RKO (cell line): ENCODE data around the gene CHN2.
"Not testable (repeated sequence)": the region's sequence is repeated elsewhere in the genome, so short reads cannot be mapped to it uniquely, and the experiment has no call there.

Source experiments
- DNase-seq: peaks from one replicate; pipeline ENCODE4 v3.0.0-alpha.2; 2016; ENCODE audit warnings: low spot score

CHN2 gene

DNA sequence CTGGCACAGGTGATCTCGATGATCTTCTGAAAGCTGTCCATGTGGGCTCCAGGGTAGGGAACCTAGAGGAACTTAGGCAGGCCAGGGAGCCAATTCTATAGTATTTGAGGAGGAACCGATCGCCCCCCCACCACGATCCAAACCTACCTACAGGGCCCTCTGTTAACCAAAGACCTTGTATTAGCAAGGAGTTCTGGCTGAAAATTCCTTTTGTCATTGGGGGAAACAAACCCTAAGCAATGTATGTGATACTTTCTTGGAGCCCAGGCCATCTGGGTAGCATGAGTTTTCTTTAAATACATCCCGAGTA, 62.1 kb downstream of the CHN2 start:
- no peak for DNase-seq

DNA sequence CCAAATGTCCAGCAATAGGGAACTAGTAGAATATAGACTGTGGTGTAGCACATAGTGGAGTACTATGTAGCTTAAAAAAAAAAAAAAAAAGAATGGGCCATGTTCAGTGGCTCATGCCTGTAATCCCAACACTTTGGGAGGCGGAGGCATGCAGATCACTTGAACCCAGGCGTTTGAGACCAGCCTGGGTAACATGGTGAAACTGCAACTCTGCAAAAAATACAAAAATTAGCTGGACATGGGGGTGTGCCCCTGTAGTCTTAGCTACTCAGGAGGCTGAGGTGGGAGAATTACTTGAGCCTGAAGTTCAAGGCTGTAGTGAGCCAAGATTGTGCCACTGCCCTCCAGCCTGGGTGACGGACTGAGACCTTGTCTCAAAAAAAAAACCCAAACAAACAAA, 64.4 kb downstream of the CHN2 start:
- no peak for DNase-seq

DNA sequence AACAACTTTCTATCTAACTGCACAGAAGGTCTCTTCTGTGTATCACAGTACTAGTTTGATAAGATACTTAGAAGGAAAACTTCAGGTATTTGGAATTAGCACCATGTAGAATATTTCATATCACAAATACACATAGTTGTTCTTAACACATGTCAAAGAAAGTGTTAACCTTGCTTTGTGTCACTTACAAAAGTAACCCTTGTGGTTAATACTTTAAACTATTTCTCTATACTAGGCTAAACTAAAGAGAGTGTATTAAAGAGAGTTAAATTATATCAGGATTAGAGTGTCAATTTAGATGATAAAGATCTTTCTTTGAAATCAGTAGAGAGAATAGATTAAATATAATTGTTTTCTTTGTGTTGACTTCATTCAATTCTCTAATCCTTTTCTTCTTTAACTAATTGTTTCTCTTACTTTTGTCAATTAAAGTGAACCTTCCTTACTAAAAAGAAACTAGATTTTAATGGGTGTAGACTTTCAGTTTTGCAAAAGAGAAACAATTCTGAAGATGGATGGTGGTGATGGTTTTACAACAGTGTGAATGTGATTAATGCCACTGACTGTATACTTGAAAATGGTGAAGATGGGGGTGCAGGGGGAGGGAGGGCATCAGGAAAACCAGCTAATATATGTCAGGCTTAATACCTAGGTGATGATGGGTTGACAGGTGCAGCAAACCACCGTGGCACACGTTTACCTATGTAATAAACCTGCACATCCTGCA, 67.8 kb downstream of the CHN2 start:
- no peak for DNase-seq

DNA sequence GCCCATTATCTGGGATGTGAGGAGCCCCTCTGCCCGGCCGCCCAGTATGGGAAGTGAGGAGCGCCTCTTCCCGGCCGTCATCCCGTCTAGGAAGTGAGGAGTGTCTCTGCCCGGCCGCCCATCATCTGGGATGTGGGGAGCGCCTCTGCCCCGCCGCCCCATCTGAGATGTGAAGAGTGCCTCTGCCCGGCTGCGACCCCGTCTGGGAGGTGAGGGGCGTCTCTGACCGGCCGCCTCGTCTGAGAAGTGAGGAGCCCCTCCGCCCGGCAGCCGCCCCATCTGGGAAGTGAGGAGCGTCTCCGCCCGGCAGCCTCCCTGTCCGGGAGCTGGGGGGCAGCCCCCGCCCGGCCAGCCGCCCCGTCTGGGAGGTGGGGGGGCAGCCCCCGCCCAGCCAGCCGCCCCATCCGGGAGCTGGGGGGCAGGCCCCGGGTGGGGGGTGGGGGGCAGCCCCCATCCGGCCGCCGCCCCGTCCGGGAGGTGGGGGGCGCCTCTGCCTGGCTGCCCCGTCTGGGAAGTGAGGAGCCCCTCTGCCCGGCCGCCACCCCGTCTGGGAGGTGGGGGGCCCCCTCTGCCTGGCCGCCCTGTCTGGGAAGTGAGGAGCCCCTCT, 69.1 kb downstream of the CHN2 start:
- not testable (repeated sequence) for DNase-seq

DNA sequence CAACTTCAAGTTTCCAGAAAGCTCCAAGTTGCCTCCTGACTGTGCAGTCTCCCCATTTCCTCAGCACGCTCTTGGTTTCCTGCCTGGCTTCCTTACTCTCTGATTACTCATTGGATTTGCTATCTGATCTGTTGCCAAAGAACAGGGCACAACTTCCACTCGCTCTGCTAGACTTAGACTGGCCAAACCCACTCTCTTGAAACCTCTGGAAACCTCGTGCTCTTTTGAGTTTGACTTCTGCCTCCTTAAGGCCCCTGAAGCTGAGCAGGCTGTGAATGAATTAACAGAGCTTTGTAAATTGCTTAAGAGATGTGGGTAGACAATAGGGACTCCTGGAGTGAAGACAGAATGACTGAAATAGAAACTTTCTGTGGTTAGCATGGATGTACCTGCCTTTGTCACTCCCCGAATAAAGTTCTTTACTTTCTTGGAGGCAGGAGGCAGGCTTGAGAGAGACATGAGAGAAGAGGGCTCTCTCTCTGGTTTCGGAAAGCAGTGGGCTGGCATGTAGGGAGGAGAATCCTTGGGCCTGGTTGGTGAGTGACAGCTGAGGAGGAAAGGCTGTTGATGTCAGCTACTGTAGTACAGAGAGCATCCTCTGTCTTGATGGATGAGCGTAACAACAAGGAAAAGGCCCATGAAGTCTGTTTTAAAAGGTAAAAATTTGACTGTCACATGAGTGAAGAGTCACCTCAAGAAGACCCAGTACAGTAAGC, 70.8 kb downstream of the CHN2 start:
- peak; percentile 32 for DNase-seq

DNA sequence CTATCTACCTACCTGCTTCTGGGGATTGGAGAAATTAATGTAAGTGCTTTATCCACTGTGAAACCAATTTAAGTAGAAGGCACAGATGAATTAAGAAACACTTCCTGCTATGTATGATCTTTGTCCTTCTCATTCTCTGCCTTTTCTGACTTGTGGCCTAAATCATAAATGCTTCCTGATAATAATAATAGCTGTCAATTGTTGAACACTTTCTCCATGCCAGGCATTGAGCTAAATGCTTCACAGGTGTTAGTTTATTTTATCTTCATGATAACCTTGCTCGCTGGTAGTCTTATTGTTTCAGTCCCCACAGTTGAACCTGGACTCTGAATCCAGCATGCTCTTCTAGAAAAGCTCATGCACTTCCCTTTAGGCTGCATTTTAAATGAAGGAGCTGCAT, 75.4 kb downstream of the CHN2 start:
- DNase-seq: no peak

DNA sequence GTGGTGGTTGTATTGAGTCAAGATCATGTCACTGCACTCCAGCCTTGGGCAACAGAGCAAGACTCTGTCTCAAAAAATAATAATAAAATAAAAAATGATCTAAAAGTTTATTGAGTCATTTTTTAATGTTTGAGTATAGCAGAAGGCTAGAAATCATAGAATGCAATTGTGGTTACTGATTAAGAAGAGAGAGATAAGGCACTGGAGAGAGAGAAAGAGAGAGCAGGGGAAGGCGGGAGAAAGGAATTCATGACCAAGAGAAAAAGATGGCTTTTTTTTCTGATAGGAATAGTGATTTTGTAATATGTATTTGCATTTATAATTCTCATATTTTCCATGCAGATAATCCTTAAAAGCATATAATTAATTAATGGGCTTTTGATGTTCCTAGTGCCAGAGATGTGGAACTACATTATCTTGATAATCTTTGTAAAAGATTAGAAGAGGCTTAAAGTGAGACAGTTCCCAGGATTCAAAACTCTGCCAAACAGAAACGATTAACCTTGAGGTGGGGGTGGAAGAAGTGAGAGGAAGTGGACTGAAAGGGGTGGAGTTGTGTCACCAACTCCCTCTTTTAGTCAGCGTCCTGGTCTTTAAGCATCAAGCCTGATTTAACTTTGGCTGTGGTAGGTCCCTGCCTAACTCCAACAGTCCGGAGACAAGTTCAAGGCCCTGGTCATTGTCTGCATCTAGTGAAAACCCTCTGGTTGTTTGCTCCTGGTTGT, 76.2 kb downstream of the CHN2 start:
- no peak for DNase-seq

DNA sequence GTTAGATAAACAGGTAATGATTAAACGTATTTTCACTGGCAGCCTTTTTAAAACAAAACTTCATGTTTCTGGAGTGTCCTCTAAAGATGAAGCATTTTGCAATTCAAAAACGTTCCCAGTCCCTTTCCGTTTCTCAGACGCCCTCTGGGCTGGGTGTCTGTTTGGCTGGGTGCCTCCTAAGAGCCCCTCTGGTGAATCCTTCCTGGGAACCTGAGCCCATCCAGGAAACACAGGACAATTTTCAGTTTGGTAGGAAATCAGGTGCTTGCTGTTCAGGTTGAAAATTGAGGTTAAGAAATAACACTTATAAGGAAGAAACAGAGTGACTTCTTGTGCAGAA, 76.7 kb downstream of the CHN2 start:
- DNase-seq: no peak

DNA sequence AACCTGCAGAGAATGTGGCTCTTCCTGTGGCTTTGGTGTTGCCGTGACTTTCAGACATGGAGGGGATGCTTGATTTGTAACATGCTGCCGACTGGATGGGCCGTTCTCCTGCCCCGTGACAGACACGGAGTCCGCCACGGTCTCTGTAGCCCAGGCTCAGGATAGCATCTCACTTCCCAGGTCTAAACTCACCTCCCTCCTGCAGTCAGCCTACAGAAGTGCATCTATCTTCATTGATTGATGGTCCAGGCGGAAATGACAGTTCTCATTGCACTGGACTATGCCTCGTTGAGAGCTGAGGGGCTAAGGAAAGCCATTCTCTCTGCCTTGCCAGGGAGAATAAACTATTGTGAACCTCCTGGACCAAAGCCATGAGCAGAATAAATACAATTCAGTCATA, 77.5 kb downstream of the CHN2 start:
- no peak for DNase-seq

DNA sequence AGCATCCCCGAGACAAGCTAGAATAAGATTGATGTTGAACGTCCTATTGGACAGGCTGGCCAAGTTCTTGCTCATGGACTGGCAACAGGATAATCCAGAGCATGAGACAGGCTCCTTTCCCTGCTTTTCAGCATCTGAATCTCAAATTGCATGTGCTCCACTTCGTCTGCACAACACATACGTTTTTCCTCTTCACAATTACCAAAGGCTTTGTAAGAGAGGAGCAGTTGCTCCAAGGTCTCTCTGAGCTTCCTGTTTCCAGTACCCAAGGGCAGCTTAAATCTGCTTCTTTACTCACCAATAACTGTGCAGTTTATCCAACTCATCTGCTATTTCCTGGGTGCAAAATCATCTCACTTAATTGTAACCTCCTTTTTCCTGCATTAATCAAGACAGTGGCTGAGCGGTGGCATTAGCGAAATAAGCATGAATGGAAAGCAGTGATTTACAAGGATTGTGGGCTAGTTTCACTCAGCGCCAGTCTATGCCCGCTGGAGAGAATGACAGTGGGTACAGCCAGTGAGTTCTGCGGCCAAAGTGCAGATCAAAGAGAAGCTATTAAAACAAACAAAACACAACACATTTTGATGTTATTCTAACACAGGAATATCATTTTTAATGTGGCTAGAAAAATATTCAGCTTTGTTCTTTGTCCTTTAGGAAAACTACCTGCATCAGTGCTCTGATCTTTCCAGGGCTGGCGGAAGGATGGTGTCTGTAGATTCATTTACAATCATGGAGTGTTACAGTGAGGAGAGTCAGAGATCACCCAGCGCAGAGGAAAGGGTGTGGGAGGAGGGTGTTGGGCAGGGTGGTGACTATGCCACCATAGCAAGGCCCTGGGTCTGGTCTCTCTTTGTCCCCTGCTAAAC, 79.8 kb downstream of the CHN2 start:
- DNase-seq: no peak

DNA sequence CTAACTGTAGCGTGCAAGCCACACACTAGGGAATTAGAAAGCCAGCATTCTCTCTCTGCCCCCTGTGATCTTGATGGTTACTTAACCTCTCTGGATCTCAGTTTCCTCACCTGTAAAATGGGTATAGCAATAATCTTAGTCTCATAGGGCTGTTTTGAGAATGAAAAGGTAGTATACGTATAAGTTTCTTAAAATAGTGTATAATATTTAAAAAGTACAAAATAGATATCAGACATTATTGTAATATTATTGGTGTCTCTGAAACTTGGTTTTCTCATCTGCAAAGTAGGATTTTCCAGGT, 80.4 kb downstream of the CHN2 start:
- no peak for DNase-seq

DNA sequence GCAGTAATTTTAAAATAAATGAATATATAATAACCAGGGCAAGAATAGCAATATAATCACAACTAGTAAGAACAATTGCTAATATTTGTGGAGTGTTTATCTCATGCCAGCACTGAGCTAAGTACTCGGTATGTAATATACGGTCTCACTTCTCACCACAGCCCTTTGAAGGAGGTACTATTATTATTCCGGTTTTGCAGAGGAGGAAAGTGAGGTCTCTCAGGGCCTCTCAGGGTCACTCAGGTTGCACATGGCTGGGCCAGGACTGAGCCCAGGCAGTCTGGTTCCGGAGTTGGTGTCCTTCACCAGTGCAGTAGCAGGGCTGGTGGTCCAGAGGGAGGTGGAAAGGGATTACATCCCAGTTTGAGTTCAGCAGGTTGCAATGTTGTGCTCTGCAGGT, 80.9 kb downstream of the CHN2 start:
- no peak for DNase-seq

DNA sequence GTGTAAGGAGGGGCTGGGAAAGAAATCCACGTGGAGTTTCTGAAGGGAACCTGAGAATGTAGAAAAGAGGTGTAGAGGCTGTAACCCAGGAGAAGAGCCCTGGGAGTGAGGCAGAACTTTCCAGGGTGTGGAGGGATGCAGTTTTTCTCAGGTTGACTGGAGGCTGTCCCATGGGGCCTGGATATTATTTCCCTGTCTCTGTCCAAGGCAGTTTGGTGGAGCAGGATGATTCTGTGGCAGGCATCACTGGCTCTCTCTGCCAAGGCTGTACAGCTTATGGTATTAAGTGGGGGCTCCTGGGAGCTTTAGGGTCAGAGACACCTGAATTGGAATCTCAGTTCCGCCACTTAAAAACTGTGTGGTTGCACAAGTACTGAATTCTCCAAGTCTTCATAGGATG, 81.6 kb downstream of the CHN2 start:
- no peak for DNase-seq

DNA sequence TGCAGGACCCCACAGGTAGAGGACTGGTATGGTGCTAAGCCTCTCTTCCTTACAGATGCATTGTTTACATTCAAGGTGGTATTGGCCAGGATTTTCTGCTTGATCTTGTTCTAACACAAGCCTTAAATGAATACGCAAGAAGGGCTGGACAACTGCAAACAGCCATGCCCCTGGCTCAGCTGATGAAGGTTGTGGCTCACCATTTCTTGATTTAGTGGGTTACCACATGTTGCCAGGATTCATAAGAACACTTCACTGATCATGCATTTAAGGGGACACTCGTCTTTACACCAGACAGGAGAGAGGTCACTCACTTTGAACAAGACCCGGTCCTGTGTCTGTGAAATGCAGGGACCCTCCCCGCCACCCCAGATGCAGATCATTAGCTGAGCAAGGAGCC, 82.2 kb downstream of the CHN2 start:
- no peak for DNase-seq

DNA sequence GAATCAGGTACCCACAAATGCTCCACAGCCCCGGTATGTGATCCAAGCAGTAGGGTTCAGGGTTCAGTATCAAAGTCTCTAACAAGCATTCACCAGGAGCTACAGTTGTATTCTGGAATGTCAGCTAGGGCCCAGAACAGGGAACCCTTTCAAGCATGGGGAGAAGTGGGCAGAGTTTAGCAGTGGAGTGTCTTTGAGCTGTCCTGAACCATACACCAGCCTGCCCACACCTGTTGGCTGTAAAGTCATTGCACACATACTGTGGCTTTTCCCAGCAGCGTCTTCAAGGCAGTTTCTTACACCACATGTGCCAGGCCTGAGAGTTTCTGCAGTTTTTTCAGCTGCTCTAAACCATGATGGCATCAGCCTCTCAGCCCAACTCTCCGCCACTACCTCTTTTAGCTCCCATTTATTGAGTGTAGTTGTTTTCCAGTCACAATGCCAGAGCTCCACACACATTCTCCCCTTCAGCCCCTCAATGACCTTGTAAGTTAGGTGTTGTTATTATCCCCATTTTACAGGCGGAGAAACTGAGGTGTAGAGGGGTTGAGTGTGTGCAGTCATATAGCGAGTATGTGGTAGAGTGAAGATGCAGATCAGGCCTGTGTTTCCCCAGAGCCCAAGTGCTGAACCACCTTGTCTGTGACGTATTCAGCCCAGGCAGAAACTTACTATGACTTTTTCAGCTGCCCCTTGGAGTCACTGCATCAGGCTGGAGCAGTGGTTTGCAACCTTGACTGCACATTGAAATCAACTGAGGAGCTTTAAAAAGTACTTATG, 83.1 kb downstream of the CHN2 start:
- no peak for DNase-seq

DNA sequence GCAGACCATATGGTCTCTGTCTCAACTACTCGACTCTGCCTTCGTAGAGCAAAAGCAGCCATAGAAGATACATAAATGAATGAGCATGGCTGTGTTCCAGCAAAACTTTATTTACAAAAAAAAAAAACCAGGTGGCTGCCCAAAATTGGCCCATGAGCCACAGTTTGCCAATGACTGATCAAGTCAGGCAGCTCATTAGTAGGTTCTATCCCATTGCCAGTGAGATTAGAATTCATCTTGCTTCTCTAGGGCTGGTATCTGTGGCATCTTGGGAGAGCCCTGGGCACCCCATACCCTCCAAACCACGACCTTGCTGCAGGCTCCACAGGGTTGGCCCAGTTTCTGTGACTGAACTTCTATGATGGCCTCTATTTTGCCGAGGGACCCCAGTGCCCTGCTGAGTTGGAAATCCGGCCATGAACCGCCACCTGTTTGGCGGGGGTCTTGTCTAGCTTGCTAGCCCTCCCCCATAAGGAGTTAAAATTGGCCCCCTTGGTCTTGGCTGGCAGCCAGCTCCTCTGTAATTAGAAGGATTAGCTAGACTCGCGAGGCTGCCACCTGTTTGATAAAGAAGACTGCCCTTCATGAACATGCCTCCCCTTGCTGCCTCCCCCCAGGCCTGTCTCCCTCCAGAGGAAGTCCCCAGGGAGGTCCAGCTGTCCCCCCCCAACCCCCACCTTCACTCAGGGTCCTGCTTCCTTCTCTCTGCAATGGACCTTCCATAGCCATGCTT, 83.9 kb downstream of the CHN2 start:
- no peak for DNase-seq

DNA sequence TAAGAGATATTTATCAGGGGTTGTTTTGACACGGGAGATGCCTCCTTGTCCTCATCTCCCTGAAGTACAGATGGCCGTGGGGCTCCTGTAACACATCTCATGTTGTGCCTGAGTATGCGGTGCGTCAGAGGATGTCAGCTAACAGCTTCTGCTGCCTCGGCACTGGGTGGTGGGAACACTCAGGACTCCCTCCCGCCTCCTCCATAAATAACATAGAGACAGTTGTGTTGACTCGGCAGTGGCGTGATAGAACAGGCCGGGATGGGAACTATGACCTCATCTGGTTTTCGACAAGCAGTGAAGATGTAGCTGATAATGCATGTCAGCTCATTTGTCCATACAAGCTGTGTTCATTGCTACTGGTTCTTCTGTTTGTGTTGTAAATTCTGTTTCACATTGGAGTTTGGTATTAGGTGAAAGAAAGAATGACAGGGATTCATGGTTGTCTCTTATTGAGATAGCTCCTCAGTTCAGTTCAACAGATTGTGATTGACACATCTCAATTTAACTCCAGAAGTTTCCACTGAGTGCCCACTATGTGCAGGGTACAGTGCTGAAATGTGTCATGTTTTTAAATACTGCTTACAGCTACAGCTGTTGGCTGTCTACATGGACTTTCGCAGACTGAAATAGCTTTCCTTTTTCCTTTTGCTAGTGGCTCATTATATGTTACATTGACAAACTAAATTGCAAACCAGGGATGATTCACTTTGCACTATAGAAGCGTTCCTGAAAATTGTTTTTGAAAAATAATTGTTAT, 87.4 kb downstream of the CHN2 start:
- no peak for DNase-seq

DNA sequence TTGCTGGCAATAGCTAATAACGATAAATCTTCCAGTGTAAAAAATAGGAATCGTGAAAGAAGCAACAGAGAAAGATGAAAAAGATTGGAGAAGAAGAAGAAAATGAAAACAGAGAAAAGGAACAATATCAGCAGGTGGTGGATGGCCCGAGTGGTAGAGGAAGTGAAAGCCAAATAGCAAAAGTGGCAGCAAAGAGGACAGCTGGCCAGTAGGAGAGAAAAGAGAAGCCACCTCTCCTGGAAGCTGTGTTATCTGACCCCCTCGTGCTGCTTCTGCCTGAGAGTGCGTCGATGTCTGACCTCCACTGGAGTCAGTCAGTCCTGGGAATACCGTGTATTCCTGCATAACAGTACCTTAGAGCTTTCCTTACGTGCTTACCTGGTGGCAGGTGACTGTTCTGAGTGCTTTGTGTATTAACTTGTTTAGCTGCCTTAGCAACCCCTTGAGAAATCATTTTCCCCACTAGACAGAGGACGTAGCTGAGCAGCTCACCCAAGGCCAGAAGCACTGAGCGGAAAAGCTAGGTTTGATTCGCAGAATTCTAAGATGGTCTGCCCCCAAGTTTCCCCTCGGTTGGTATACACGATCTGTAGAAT, 88.3 kb downstream of the CHN2 start:
- no peak for DNase-seq

DNA sequence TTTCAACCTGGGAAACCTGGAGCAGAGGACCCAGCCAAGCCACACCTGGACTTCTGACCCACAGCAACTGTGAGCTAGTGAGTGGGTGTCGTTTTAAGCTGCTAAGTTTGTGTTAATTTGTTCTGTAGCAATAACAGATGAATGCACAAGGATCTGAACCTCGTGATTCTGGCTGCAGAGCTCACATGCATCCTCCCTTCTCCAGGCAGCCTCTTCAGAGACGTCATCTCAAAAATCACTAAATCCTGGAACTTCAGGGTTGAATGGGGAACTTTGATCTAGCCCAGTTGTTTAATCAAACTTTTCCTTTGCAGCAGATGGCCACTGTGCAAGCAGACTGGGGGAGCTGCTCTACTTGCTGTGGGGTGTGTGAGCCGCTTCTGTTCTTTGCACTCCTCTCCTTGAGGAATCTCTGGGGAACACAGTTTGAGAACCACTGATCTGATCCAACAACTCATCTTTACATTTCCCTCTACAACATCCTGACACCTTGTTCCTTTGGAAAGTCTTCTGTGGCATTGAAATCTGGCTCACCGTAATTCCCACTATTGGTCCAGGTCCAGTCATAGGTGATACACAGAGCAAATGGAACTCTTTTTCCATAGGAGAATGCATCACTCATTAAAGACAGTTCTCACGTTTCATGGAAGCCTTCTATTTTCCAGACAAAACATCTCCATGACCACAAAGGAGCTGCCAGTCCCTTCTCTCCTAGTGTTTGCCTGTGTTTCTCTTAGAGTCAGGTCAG, 90.3 kb downstream of the CHN2 start:
- DNase-seq: no peak
